Muscle of leg (tissue), 11 donors: Measurements from ENCODE around the gene TTC3. TPM values are rescaled to one million over a fixed set of nuclear protein-coding genes. Genes with fewer than 3 reads are reported as not detected.

Source experiments
- DNase-seq: peaks from one replicate; pipeline ENCODE4 v3.0.0; 2013
- H3K27ac ChIP-seq: one replicate; pipeline ENCODE4 v1.5.1; 2013; ENCODE audit warnings: mild to moderate bottlenecking, low read length, control low read depth
- H3K27me3 ChIP-seq: one replicate; pipeline ENCODE4 v1.6.1; 2013; ENCODE audit warnings: low read length; ENCODE audit not compliant: control insufficient read depth, insufficient read depth
- H3K36me3 ChIP-seq: one replicate; pipeline ENCODE4 v1.6.1; 2013; ENCODE audit warnings: low read length; ENCODE audit not compliant: control insufficient read depth, insufficient read depth
- H3K4me1 ChIP-seq: one replicate; pipeline ENCODE4 v1.6.1; 2013; ENCODE audit warnings: low read length; ENCODE audit not compliant: control insufficient read depth, insufficient read depth
- H3K4me3 ChIP-seq: one replicate; pipeline ENCODE4 v1.5.1; 2013; ENCODE audit warnings: low read length, control low read depth
- H3K9me3 ChIP-seq: replicated peaks from 2 replicates; pipeline ENCODE4 v1.6.1; 2013; ENCODE audit warnings: low read depth, low read length; ENCODE audit not compliant: control insufficient read depth
- WGBS: methylation state at CpG from one replicate; pipeline ENCODE4 v1.1.5; 2013; ENCODE audit warnings: missing lambda C conversion rate; ENCODE audit not compliant: insufficient coverage; 5-methylcytosine and 5-hydroxymethylcytosine counted together
- polyA plus RNA-seq, 8 donors: library from polyadenylated mRNA; unstranded; fragments of 120-200 nt; gene quantifications; one replicate each; pipeline versions ENCODE4 v1.2.1 to v1.2.3, GENCODE V29; 2013; ENCODE audit warnings: inconsistent platforms in 1 of 8, low replicate concordance in 1 of 8; ENCODE audit not compliant: insufficient read length in 8 of 8, insufficient read depth in 1 of 8
- total RNA-seq: library from RNA; stranded (reverse); fragments of 120-200 nt; gene quantifications from one replicate; pipeline ENCODE4 v1.2.4, GENCODE V29; 2013

The TTC3 gene
- total and polyA plus RNA-seq, 9 donors, result 86.4 to 202 (median 145) TPM

GRCh38 chr21:37159053-37159776 is 86.2 kb downstream of the TTC3 start:
- Histone ChIP-seq H3K4me1 (peaks cover 3% of the 10 kb centered on the region), H3K9me3 (no peaks in the 10 kb centered on the region), H3K36me3 (peaks cover 34% of the 10 kb centered on the region), H3K27me3 (no peaks in the 10 kb centered on the region), H3K4me3 (no peak overlapping the region), H3K27ac (no peak overlapping the region)
- no peak for DNase-seq
- WGBS, result 93% methylated on average over 3 of the region's 8 CpGs

GRCh38 chr21:37159949-37160348 is 86.9 kb downstream of the TTC3 start:
- WGBS, result no CpG with 5 or more reads among the region's 1 CpG
- H3K4me3 ChIP-seq, result no peak overlapping the region
- no peaks in the 10 kb centered on the region for H3K27me3 ChIP-seq
- no peak for DNase-seq
- no peaks in the 10 kb centered on the region for H3K4me1 ChIP-seq
- peaks cover 33% of the 10 kb centered on the region for H3K36me3 ChIP-seq
- no peak overlapping the region for H3K27ac ChIP-seq
- no peaks in the 10 kb centered on the region for H3K9me3 ChIP-seq

GRCh38 chr21:37164742-37165141 is 91.7 kb downstream of the TTC3 start:
- DNase-seq, result no peak
- Histone ChIP-seq H3K36me3 (peaks cover 34% of the 10 kb centered on the region), H3K4me3 (no peak overlapping the region), H3K27ac (no peak overlapping the region), H3K9me3 (no peaks in the 10 kb centered on the region), H3K4me1 (no peaks in the 10 kb centered on the region), H3K27me3 (no peaks in the 10 kb centered on the region)

GRCh38 chr21:37165586-37165985 is 92.5 kb downstream of the TTC3 start:
- Histone ChIP-seq H3K4me1 (no peaks in the 10 kb centered on the region), H3K27ac (no peak overlapping the region), H3K36me3 (peaks cover 33% of the 10 kb centered on the region), H3K27me3 (no peaks in the 10 kb centered on the region), H3K4me3 (no peak overlapping the region), H3K9me3 (no peaks in the 10 kb centered on the region)
- no peak for DNase-seq
- 40% methylated on average over 1 of the region's 4 CpGs for WGBS

- H3K4me3 ChIP-seq, result no peak overlapping the region
- H3K27ac ChIP-seq, result no peak overlapping the region
- no peaks in the 10 kb centered on the region for H3K9me3 ChIP-seq
- no peak for DNase-seq
- 29% methylated on average over 1 of the region's 3 CpGs for WGBS
- no peaks in the 10 kb centered on the region for H3K4me1 ChIP-seq
- peaks cover 34% of the 10 kb centered on the region for H3K36me3 ChIP-seq
- H3K27me3 ChIP-seq, result no peaks in the 10 kb centered on the region
These were observed 93.7 kb downstream of the TTC3 start for GRCh38 chr21:37166733-37167132.

- H3K4me1 ChIP-seq, result no peaks in the 10 kb centered on the region
- no peak for DNase-seq
- no peaks in the 10 kb centered on the region for H3K9me3 ChIP-seq
- H3K36me3 ChIP-seq, result peaks cover 38% of the 10 kb centered on the region
- 100% methylated on average over 2 of the region's 4 CpGs for WGBS
- H3K4me3 ChIP-seq, result no peak overlapping the region
- H3K27ac ChIP-seq, result no peak overlapping the region
- no peaks in the 10 kb centered on the region for H3K27me3 ChIP-seq
These were observed 95.6 kb downstream of the TTC3 start for GRCh38 chr21:37168666-37169065.

- no peaks in the 10 kb centered on the region for H3K27me3 ChIP-seq
- DNase-seq, result no peak
- peaks cover 48% of the 10 kb centered on the region for H3K36me3 ChIP-seq
- no peak overlapping the region for H3K27ac ChIP-seq
- H3K9me3 ChIP-seq, result no peaks in the 10 kb centered on the region
- H3K4me3 ChIP-seq, result no peak overlapping the region
- no CpG with 5 or more reads among the region's 3 CpGs for WGBS
- no peaks in the 10 kb centered on the region for H3K4me1 ChIP-seq
These were observed 99.6 kb downstream of the TTC3 start for GRCh38 chr21:37172646-37173045.

- Histone ChIP-seq H3K36me3 (peaks cover 52% of the 10 kb centered on the region), H3K4me1 (no peaks in the 10 kb centered on the region), H3K9me3 (no peaks in the 10 kb centered on the region), H3K27ac (no peak overlapping the region), H3K4me3 (no peak overlapping the region), H3K27me3 (no peaks in the 10 kb centered on the region)
- 88% methylated on average over 5 of the region's 5 CpGs for WGBS
- no peak for DNase-seq
These were observed 103.7 kb downstream of the TTC3 start for GRCh38 chr21:37176716-37177115.

GRCh38 chr21:37181059-37181458 is 108.0 kb downstream of the TTC3 start:
- Histone ChIP-seq H3K27ac (peak overlapping the region; percentile 69), H3K27me3 (no peaks in the 10 kb centered on the region), H3K4me3 (no peak overlapping the region), H3K36me3 (peaks cover 47% of the 10 kb centered on the region), H3K4me1 (no peaks in the 10 kb centered on the region), H3K9me3 (no peaks in the 10 kb centered on the region)
- 100% methylated on average over 2 of the region's 3 CpGs for WGBS
- DNase-seq, result peak; percentile 70

GRCh38 chr21:37182222-37182621 is 109.2 kb downstream of the TTC3 start:
- Histone ChIP-seq H3K27ac (peak overlapping the region; percentile 69), H3K36me3 (peaks cover 46% of the 10 kb centered on the region)

GRCh38 chr21:37183749-37184148 is 110.7 kb downstream of the TTC3 start:
- WGBS, result no CpG with 5 or more reads among the region's 3 CpGs
- Histone ChIP-seq H3K27ac (no peak overlapping the region), H3K9me3 (no peaks in the 10 kb centered on the region), H3K4me1 (no peaks in the 10 kb centered on the region), H3K36me3 (peaks cover 47% of the 10 kb centered on the region), H3K27me3 (no peaks in the 10 kb centered on the region), H3K4me3 (no peak overlapping the region)
- DNase-seq, result no peak

More at GRCh38 chr21:37182222-37182621, 109.2 kb downstream of the TTC3 start:
- Histone ChIP-seq H3K4me1 (no peaks in the 10 kb centered on the region), H3K27me3 (no peaks in the 10 kb centered on the region), H3K9me3 (no peaks in the 10 kb centered on the region), H3K4me3 (no peak overlapping the region)
- no peak for DNase-seq
- WGBS, result 95% methylated on average over 4 of the region's 6 CpGs
